Measurements from ENCODE around the gene SMC1A. TPM values are rescaled to one million over a fixed set of nuclear protein-coding genes. Genes with fewer than 3 reads are reported as not detected.

SMC1A gene
- total and polyA plus RNA-seq, 2 of the 8 experiments (the other 6 are each of a cell fraction or from before 2014, with no cell fraction given), result 22.2 to 98.1 TPM

- TF ChIP-seq EP300 (IDR thresholded peaks at IDR 0.05; ENCODE audit: borderline replicate concordance in 1 of 2, low read depth in 2 of 2, low read length in 2 of 2), result no peak
- TF ChIP-seq CTBP2 (IDR thresholded peaks at IDR 0.05; ENCODE audit: borderline replicate concordance, insufficient read depth, insufficient read length, low read length), result no peak
- TF ChIP-seq POLR2A (IDR thresholded peaks at IDR 0.05; ENCODE audit: control extremely low read depth in 1 of 2, low read depth in 2 of 2, low read length in 2 of 2), result no peak
- TF ChIP-seq NANOG (IDR thresholded peaks at IDR 0.05; ENCODE audit: insufficient read depth, low read depth, low read length, poor library complexity, severe bottlenecking), result no peak
- no peak for TF ChIP-seq PHF8 (conservative IDR thresholded peaks at IDR 0.05; ENCODE audit: low read depth, low read length)
These were observed 45.0 kb downstream of the SMC1A start (continued) for GRCh38 chrX:53377464-53377863.
